Fibroblast of lung (primary cell): ENCODE measurements around the gene CFAP46.
"Not testable (repeated sequence)": the region's sequence is repeated elsewhere in the genome, so short reads cannot be mapped to it uniquely, and the experiment has no call there.

Source experiments
- CTCF ChIP-seq, 2 donors: IDR thresholded peaks in 1 of 2; conservative IDR thresholded peaks in 1 of 2; 1 replicate in 1 of 2; 2 replicates in 1 of 2; pipeline ENCODE4 v1.5.1; 2011 to 2012; ENCODE audit warnings: low read length in 2 of 2, control low read depth in 1 of 2, inconsistent platforms in 1 of 2, low read depth in 1 of 2, mild to moderate bottlenecking in 1 of 2
- EZH2 ChIP-seq: IDR thresholded peaks from 2 replicates; pipeline ENCODE4 v1.5.1; 2012; ENCODE audit warnings: low read length, control low read depth, mild to moderate bottlenecking; ENCODE audit errors: missing control alignments

- not testable (repeated sequence) for TF ChIP-seq EZH2; CTCF (conservative IDR thresholded peaks at IDR 0.05 in 1 of 2, IDR thresholded peaks at IDR 0.05 in 1 of 2; ENCODE audit: low read depth in 1 of 2, low read length in 2 of 2)
Observed at GRCh38 chr10:132843276-132843675, 99.1 kb downstream of the CFAP46 start.
